Measurements from ENCODE around the gene LRFN2.

- no peak for TF ChIP-seq EZH2 (IDR thresholded peaks at IDR 0.05; ENCODE audit: low read length)
- TF ChIP-seq CTCF (optimal IDR thresholded peaks at IDR 0.05 in 1 of 3, IDR thresholded peaks at IDR 0.05 in 1 of 3, conservative IDR thresholded peaks at IDR 0.05 in 1 of 3; ENCODE audit: extremely low read depth in 1 of 3, insufficient read depth in 2 of 3, low read length in 3 of 3) = no peak
Measured at GRCh38 chr6:40436685-40437604, 150.2 kb downstream of the LRFN2 start.
